ENCODE measurements around the gene ERFE. TPM values are rescaled to one million over a fixed set of nuclear protein-coding genes. Genes with fewer than 3 reads are reported as not detected.

The ERFE gene
- total RNA-seq, 1 experiment from 2014 or later, result 10.3 TPM

DNA sequence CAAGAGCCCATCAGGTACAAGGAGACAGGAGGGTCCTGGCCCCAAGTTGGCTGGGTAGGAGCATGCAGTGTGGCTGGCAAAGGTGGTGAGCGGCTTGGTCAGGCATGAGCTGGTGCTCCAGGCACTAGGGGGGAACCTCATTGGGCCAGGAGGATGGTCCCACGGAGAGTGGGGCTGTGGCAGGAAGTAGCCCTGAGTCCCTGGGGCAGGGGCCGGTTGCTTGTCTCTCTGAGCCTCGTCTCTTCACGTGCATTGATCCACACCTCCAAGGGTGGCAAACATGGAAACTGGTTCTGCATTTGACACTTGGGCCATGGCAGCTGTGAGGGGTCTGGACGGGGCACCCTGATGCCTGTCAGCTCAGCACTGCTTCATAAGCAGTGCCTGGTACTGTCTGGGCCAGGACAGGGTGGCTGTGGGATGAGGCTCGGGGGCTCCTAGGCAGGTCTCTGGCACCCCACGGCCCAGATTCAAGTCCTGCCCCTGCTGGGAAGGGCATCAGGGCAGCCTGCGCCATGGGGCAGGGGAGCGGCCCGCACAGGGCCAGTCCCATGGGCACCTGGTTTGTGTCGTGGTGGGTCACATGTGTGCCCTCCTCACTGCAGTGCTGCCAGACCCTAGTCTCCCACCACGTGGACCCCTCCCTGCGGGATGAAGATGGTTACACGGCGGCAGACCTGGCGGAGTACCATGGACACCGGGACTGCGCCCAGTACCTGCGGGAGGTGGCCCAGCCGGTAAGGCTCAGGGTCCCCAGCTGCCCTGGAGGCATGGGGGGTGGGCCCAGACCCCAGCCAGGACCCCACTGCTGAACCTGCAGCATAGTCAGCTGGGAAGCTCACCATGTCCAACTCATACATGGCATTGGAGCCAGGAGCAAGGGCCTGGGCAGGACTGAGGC, 42.2 kb upstream of the ERFE start:
- peaks cover 12% of the 10 kb centered on the region; the same call in 1 of the 2 replicates for H3K9me3 ChIP-seq (ENCODE audit: control insufficient read depth, insufficient read depth, low read depth, low read length)
- CTCF ChIA-PET, result no interaction called here
- no peak overlapping the region for H3K4me3 ChIP-seq (ENCODE audit: low read depth in 2 of 2, low read length in 2 of 2)
- H3K36me3 ChIP-seq (ENCODE audit: control insufficient read depth, insufficient read depth, low read length), result no peaks in the 10 kb centered on the region
- no peaks in the 10 kb centered on the region for H3K4me1 ChIP-seq (ENCODE audit: control insufficient read depth, insufficient read depth, low read length)
- intact Hi-C loops (cut with micrococcal nuclease; ENCODE audit: unreplicated experiment), result no loop called here
- BruUV-seq (replicated peaks), result no TSS peak
- no peak for DNase-seq (ENCODE audit: low read depth, low spot score)
- TF ChIP-seq, protein P1, sequence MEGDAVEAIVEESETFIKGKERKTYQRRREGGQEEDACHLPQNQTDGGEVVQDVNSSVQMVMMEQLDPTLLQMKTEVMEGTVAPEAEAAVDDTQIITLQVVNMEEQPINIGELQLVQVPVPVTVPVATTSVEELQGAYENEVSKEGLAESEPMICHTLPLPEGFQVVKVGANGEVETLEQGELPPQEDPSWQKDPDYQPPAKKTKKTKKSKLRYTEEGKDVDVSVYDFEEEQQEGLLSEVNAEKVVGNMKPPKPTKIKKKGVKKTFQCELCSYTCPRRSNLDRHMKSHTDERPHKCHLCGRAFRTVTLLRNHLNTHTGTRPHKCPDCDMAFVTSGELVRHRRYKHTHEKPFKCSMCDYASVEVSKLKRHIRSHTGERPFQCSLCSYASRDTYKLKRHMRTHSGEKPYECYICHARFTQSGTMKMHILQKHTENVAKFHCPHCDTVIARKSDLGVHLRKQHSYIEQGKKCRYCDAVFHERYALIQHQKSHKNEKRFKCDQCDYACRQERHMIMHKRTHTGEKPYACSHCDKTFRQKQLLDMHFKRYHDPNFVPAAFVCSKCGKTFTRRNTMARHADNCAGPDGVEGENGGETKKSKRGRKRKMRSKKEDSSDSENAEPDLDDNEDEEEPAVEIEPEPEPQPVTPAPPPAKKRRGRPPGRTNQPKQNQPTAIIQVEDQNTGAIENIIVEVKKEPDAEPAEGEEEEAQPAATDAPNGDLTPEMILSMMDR (IDR thresholded peaks at IDR 0.05), result no peak
- TF ChIP-seq SIN3A (IDR thresholded peaks at IDR 0.05; ENCODE audit: borderline replicate concordance, insufficient read depth, low read depth, low read length) (no peak), TCF7L2 (IDR thresholded peaks at IDR 0.05; ENCODE audit: low read depth, low read length) (no peak), POLR2AphosphoS5 (IDR thresholded peaks at IDR 0.05; ENCODE audit: low read depth, low read length) (no peak)
- TF ChIP-seq, protein P2, sequence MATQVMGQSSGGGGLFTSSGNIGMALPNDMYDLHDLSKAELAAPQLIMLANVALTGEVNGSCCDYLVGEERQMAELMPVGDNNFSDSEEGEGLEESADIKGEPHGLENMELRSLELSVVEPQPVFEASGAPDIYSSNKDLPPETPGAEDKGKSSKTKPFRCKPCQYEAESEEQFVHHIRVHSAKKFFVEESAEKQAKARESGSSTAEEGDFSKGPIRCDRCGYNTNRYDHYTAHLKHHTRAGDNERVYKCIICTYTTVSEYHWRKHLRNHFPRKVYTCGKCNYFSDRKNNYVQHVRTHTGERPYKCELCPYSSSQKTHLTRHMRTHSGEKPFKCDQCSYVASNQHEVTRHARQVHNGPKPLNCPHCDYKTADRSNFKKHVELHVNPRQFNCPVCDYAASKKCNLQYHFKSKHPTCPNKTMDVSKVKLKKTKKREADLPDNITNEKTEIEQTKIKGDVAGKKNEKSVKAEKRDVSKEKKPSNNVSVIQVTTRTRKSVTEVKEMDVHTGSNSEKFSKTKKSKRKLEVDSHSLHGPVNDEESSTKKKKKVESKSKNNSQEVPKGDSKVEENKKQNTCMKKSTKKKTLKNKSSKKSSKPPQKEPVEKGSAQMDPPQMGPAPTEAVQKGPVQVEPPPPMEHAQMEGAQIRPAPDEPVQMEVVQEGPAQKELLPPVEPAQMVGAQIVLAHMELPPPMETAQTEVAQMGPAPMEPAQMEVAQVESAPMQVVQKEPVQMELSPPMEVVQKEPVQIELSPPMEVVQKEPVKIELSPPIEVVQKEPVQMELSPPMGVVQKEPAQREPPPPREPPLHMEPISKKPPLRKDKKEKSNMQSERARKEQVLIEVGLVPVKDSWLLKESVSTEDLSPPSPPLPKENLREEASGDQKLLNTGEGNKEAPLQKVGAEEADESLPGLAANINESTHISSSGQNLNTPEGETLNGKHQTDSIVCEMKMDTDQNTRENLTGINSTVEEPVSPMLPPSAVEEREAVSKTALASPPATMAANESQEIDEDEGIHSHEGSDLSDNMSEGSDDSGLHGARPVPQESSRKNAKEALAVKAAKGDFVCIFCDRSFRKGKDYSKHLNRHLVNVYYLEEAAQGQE (IDR thresholded peaks at IDR 0.05; ENCODE audit: insufficient read depth in 1 of 2, low read depth in 2 of 2, low read length in 1 of 2), result no peak
- POLR2A ChIA-PET, result no interaction called here
- ATAC-seq, result no peak
- in situ Hi-C loops (cut with HindIII; ENCODE audit: low pct_unique_long_range_greater_than_20kb, low sequenced_read_pairs), result no loop called here
- no peaks in the 10 kb centered on the region for H3K27me3 ChIP-seq (ENCODE audit: control insufficient read depth, insufficient read depth, low read length)
- H3K27ac ChIP-seq (ENCODE audit: low read length), result no peak overlapping the region

DNA sequence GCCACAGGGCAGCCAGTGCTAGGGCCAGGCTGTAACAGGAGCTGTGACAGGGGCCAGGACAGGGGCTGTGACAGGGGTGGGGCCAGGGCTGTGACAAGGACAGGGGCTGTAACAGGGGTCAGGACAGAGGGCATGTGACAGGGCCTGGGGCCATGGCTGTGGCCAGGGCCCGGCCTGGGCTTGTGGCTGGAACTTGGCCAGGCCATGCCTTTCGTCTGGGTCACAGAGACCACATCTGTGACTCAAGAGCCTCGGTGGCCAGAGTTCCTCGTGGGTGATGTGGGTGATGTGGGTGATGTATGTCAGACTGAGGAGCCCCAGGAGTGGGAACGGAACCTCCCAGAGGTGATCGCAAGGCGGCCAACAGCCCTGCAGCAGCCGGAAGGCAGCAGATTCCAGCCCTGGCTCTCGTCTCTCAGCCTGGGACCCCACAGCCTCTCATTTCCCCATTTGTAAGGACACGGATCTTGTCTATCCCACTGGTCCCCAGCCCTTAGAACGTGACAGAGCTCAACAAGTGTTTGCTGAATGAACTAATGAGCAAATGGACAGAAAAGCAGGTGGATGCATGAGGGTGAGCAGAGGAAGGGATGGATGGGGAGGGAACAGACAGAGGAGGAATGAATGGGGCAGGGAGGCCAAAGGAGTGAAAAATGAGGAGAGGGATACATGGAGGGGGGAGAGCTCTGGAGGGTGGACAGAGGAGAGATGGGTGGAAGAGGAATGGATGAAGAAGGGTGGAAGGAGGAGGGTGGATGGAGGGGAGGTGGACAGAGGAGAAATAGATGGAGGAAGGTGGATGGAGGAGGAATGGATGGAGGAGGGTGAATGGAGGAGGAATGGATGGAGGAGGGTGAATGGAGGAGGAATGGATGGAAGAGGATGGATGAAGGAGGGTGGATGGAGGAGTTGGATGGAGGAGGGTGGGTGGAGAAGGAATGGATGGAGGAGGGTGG, 41.3 kb upstream of the ERFE start:
- no peaks in the 10 kb centered on the region for H3K27me3 ChIP-seq (ENCODE audit: control insufficient read depth, insufficient read depth, low read length)
- in situ Hi-C loops (cut with HindIII; ENCODE audit: low pct_unique_long_range_greater_than_20kb, low sequenced_read_pairs), result no loop called here
- H3K36me3 ChIP-seq (ENCODE audit: control insufficient read depth, insufficient read depth, low read length), result no peaks in the 10 kb centered on the region
- no peak for DNase-seq (ENCODE audit: low read depth, low spot score)
- ATAC-seq, result no peak
- ChIA-PET CTCF (no interaction called here), POLR2A (no interaction called here)
- no TSS peak for BruUV-seq (replicated peaks)
- TF ChIP-seq, protein P2 (IDR thresholded peaks at IDR 0.05; ENCODE audit: insufficient read depth in 1 of 2, low read depth in 2 of 2, low read length in 1 of 2), result no peak
- no peak for TF ChIP-seq TCF7L2 (IDR thresholded peaks at IDR 0.05; ENCODE audit: low read depth, low read length)
- TF ChIP-seq SIN3A (IDR thresholded peaks at IDR 0.05; ENCODE audit: borderline replicate concordance, insufficient read depth, low read depth, low read length), result no peak
- TF ChIP-seq, protein P1 (IDR thresholded peaks at IDR 0.05), result no peak
- TF ChIP-seq POLR2AphosphoS5 (IDR thresholded peaks at IDR 0.05; ENCODE audit: low read depth, low read length), result no peak
- no peak overlapping the region for H3K27ac ChIP-seq (ENCODE audit: low read length)
- H3K9me3 ChIP-seq (ENCODE audit: control insufficient read depth, insufficient read depth, low read depth, low read length), result peaks cover 4% of the 10 kb centered on the region; the same call in 1 of the 2 replicates
- H3K4me1 ChIP-seq (ENCODE audit: control insufficient read depth, insufficient read depth, low read length), result no peaks in the 10 kb centered on the region
- no peak overlapping the region for H3K4me3 ChIP-seq (ENCODE audit: low read depth in 2 of 2, low read length in 2 of 2)
- intact Hi-C loops (cut with micrococcal nuclease; ENCODE audit: unreplicated experiment), result no loop called here
